GM13976 (cell line): ENCODE data around the gene SFXN5.
A peak's percentile ranks its signal among the peaks of the same experiment; 100 is the strongest.

Experiments used
- DNase-seq: peaks from one replicate; pipeline ENCODE4 v3.0.0; 2012; ENCODE audit warnings: low spot score
- in situ Hi-C: fragments of 300-500 bp; cut with MboI; formaldehyde crosslinking; loops from one replicate; pipeline ENCODE4 v1.12.0; 2022; ENCODE audit warnings: low sequenced_read_pairs, mixed read lengths, inconsistent platforms; ENCODE audit not compliant: unreplicated experiment
- TF ChIP-seq, protein P1 (sequence below): IDR thresholded peaks from 2 replicates; pipeline ENCODE4 v1.5.1; 2012; ENCODE audit warnings: borderline replicate concordance, mild to moderate bottlenecking; ENCODE audit not compliant: insufficient read depth; ENCODE audit errors: extremely low read depth, missing control alignments, control extremely low read depth

SFXN5 gene

DNA sequence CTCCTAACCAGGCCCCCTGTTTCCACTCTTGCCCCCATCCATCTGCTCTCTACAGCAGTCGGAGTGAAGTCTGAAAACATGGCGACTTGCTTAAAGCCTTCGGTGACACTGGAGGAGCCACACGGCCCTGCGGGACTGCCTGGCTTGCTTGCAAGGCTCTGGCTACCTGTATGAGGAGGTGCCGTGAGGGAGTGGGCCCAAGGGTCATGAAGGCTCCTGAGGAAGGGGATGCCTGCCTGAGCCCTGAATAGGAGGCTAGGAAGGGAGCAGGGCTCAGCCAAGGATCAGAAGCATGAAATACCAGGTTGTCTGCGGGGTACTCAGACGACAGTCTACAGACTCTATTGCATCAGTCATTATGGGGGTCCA lies 78.8 kb downstream of the SFXN5 start:
- in situ Hi-C loops: no loop called here
- DNase-seq: no peak
- TF ChIP-seq, protein P1, sequence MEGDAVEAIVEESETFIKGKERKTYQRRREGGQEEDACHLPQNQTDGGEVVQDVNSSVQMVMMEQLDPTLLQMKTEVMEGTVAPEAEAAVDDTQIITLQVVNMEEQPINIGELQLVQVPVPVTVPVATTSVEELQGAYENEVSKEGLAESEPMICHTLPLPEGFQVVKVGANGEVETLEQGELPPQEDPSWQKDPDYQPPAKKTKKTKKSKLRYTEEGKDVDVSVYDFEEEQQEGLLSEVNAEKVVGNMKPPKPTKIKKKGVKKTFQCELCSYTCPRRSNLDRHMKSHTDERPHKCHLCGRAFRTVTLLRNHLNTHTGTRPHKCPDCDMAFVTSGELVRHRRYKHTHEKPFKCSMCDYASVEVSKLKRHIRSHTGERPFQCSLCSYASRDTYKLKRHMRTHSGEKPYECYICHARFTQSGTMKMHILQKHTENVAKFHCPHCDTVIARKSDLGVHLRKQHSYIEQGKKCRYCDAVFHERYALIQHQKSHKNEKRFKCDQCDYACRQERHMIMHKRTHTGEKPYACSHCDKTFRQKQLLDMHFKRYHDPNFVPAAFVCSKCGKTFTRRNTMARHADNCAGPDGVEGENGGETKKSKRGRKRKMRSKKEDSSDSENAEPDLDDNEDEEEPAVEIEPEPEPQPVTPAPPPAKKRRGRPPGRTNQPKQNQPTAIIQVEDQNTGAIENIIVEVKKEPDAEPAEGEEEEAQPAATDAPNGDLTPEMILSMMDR: no peak

DNA sequence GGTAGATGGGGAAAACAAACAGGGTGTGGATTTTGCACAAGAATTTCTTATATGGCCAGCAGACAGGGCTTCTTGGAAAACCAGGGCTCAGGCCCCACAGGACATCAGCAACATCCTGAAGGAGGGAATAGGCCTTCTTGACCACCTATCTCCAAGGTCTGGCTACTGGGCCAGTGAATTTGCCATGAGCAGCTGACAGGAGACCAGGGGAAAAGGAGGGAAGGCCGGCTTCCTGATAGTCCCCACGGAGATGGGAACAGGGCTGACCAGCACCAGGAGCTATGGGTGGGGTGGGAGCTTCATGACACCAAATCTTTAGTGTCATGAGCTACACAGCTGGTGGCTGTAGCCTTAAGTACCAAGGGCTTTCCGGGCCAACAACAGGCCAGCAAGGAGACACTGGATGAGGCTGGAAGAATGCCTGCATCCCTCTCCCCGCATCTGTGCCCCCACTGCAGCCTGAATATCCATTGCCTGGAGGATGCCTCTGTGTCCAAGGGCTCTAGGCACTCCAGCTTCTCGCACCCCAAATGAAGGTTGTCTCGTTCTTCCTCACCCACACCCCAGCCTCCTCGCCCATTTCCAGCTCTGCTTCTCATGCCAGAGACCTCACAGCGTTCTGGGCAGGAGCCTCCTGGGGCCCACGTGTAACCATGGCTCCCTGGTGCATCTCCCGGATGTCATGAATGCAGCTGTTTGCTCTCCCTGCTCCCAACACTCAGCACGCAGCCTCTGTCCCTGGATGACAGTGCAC lies 79.4 kb downstream of the SFXN5 start:
- TF ChIP-seq, protein P1: no peak
- peak; percentile 7 for DNase-seq
- in situ Hi-C loops: no loop called here

DNA sequence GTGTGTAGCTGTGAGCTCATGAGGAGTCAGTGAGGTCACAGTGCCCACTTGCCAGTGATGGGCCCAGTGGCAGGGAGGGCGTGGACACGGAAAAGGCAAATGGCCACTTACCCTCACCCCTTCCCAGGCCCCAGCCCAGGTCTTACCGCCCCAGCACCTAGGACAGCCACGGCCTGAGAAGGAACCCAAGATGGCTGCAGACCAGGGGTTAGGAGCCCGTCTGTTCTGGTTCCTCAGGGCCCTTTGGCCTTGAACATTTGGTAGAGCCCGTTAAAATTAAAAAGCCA lies 80.1 kb downstream of the SFXN5 start:
- TF ChIP-seq, protein P1: no peak
- in situ Hi-C loops: no loop called here
- no peak for DNase-seq

DNA sequence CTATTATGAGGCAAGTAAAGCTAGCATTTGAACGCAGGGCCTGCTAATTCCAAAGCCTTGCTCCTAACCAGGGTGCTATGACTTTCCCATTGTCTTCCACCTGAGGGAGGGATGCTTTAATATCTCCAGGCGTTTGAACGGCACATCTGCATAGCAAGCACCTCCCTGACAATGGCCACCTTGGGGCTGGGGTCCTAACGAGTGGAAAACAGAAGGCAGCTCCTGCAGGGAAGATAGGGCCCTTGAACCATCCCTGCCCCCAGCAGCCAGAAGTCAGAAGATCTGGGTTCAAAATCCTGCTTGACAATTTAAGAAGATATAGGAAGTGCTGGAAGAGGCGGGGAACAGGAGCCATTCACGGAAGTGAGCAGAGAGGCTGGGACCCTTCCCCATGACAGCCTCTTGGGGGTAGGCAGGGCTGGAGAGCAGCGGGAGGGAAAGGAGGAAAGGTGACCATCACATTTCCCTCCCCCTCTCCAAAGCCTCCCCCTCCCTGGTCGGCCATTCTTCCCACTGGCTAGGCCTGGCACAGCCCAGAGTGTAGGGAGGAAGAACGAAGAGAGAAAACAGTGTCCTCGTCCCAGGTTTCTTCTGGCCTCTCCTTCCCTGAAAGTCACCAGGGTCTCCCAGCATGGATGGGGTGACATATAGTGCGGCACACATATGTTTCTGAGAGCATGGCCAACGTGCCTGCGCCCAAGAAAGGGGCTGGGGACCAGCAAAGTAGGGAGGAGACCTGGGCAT lies 80.6 kb downstream of the SFXN5 start:
- no peak for DNase-seq
- TF ChIP-seq, protein P1: no peak
- in situ Hi-C loops: no loop called here

DNA sequence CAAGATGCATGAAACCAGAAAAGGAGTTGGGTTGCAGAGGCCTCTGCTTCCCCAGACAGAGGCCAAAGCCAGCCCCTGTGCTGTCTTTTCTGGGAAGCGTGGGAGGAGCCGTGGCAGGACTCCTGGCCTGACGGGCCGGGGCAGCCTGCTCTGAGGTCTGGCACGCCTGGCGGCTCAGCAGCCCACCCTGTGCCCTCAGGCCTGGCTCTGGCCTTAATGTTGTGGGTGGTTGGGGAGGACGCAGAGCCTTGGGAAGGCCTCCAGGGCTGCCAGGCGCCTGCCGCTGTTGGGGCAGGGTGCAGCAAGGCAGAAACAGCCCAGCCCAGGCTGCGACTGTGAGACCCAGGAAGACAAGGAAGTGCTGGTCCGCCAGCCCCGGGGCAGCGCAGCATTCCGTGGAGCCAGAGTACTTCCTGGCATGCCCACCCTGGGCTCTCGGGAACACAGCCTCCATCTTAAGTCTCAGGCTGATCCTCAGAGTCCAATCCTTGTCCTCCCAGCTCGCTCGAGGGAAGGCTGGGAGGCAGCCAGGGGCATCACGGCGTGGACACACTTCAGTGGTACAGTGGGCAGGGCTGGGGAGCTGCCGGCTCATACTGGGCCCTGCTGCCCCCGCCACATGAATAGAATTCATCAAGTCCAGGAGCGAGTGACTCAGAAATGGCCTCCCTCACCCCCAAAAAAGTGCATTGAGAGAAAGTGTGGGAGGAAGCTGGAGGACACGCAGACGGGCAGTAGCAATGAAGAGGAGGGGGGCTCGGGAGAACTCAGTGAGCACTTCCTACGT lies 81.5 kb downstream of the SFXN5 start:
- in situ Hi-C loops: no loop called here

DNA sequence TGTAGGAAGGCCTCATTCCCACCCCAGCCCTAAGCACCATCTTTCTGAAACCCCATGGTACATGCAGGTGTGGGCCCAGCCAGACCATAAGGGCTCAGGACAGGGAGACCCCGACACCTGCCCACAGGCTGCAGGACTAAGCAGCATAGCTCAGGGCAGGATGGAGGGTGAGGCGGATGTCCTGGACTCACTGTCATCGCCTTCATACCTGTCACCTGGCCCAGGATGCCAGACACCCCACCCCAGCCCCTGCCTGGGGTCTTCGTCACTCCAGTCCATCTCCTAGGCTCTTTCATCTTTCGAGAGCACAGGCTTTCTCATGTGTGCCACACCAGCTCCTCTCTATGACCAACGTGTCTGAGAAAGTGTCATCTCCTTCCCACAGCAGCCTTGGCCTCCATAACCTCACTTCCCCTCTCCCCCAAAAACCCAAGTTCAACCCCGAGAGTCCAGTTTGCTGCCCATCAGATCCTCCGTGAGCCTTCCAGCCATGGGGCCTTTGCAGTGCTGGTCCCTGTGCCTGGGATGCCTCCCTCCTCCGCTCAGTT lies 82.7 kb downstream of the SFXN5 start:
- no peak for DNase-seq
- TF ChIP-seq, protein P1: no peak
- in situ Hi-C loops: no loop called here

More for the DNA sequence above, 81.5 kb downstream of the SFXN5 start:
- TF ChIP-seq, protein P1: no peak
- no peak for DNase-seq
